K562 (cell line): Measurements from ENCODE around the gene PITPNM1. TPM values are rescaled to one million over a fixed set of nuclear protein-coding genes. Genes with fewer than 3 reads are reported as not detected.
"Not testable (repeated sequence)": the region's sequence is repeated elsewhere in the genome, so short reads cannot be mapped to it uniquely, and the experiment has no call there.

Experiments
- ATAC-seq: fragments of 200-7000 bp; cut with Tn5 transposase; 3 replicates; pipeline ENCODE4 v1.9.1; 2020; ENCODE audit warnings: moderate library complexity
- BruUV-seq: library from RNA; stranded (reverse); fragments of 400-500 nt; replicated peaks from 2 replicates; lab custom pipeline; 2021; lab: Mats Ljungman, UMichigan
- CTCF ChIA-PET: fragments of 300-600 bp; formaldehyde crosslinking; extraction: SDS; loops from one replicate; lab custom pipeline; 2021; ENCODE audit warnings: low intra/inter-chr PET ratio; lab: Yijun Ruan, JAX
- POLR2A ChIA-PET: fragments of 300-600, 350-650 bp; sonication (Branson Sonifier 250); formaldehyde crosslinking; extraction: SDS; loops from one replicate; lab custom pipeline; 2021; ENCODE audit warnings: antibody characterized with exemption, inconsistent platforms; lab: Yijun Ruan, JAX
- DNase-seq, 4 experiments: peaks; one replicate each; pipeline versions ENCODE4 v3.0.0 to v3.0.0-alpha.2; 2011 to 2018; ENCODE audit warnings: low spot score in 3 of 4, mixed read lengths in 3 of 4; ENCODE audit errors: extremely low read depth in 1 of 4
- FAIRE-seq: peaks from 2 replicates; lab custom pipeline; 2011; peaks lifted over from hg19 to GRCh38; lab: Jason Lieb, UNC
- H2AFZ ChIP-seq: 2 replicates; pipeline ENCODE4 v1.6.0; 2011; ENCODE audit warnings: low read depth, low read length, control low read depth, inconsistent platforms
- H3K27ac ChIP-seq: fragments of 200-600 bp; 3 replicates; pipeline ENCODE4 v1.8.0; 2011; ENCODE audit warnings: low read depth, mild to moderate bottlenecking, control low read depth, inconsistent platforms, low read length, moderate library complexity, mixed read lengths; ENCODE audit errors: extremely low read depth
- H3K27me3 ChIP-seq, 2 experiments: fragments of 300-600 bp in 1 of 2; 2 replicates in 1 of 2; 3 replicates in 1 of 2; pipeline versions ENCODE4 v1.6.0 to v1.8.0; 2011; ENCODE audit warnings: inconsistent platforms in 2 of 2, low read length in 2 of 2, mild to moderate bottlenecking in 1 of 2, mixed read lengths in 1 of 2, moderate library complexity in 1 of 2; ENCODE audit not compliant: control insufficient read depth in 2 of 2, insufficient read depth in 2 of 2
- H3K36me3 ChIP-seq: fragments of 300-600 bp; 3 replicates; pipeline ENCODE4 v1.8.0; 2011; ENCODE audit warnings: mild to moderate bottlenecking, low read length, inconsistent platforms; ENCODE audit not compliant: control insufficient read depth, insufficient read depth
- H3K4me1 ChIP-seq, 2 experiments: fragments of 200-600 bp in 1 of 2; replicated peaks in 1 of 2; 2 replicates in 1 of 2; 3 replicates in 1 of 2; pipeline versions ENCODE4 v1.5.1 to v1.8.0; 2011; ENCODE audit warnings: inconsistent platforms in 2 of 2, low read length in 2 of 2, mild to moderate bottlenecking in 1 of 2, mixed read lengths in 1 of 2, moderate library complexity in 1 of 2; ENCODE audit not compliant: control insufficient read depth in 2 of 2, insufficient read depth in 2 of 2
- H3K4me2 ChIP-seq: 2 replicates; pipeline ENCODE4 v1.6.1; 2011; ENCODE audit warnings: low read length, control low read depth, inconsistent platforms, mixed read lengths; ENCODE audit not compliant: insufficient read depth
- H3K4me3 ChIP-seq: fragments of 200-600 bp; sonication (generic), shearing (Covaris generic); 2 replicates; pipeline ENCODE4 v1.5.1; 2016; ENCODE audit warnings: control low read depth, inconsistent platforms
- H3K79me2 ChIP-seq: fragments of 200-600 bp; 3 replicates; pipeline ENCODE4 v1.8.0; 2011; ENCODE audit warnings: low read length, inconsistent platforms; ENCODE audit not compliant: control insufficient read depth, insufficient read depth
- H3K9ac ChIP-seq, 2 experiments: 2 replicates each; pipeline versions ENCODE4 v1.6.0 to v1.6.1; 2011; ENCODE audit warnings: low read depth in 2 of 2, low read length in 2 of 2, control low read depth in 1 of 2, inconsistent platforms in 1 of 2, mild to moderate bottlenecking in 1 of 2, mixed read lengths in 1 of 2; ENCODE audit not compliant: insufficient read depth in 1 of 2
- H3K9me1 ChIP-seq: one replicate; pipeline ENCODE4 v1.6.0; 2011; ENCODE audit warnings: inconsistent platforms, mild to moderate bottlenecking, low read length, moderate library complexity; ENCODE audit not compliant: control insufficient read depth, insufficient read depth
- H3K9me3 ChIP-seq: replicated peaks from 2 replicates; pipeline ENCODE4 v1.5.1; 2011; ENCODE audit warnings: low read depth, low read length, inconsistent platforms; ENCODE audit not compliant: control insufficient read depth, insufficient read depth
- H4K20me1 ChIP-seq: replicated peaks from 2 replicates; pipeline ENCODE4 v1.6.1; 2011; ENCODE audit warnings: low read length, inconsistent platforms, mixed read lengths; ENCODE audit not compliant: control insufficient read depth, insufficient read depth
- CCAR2 ChIP-seq: fragments of 200-400 bp; formaldehyde crosslinking; IDR thresholded peaks from 2 replicates; pipeline ENCODE4 v1.6.1; 2017; ENCODE audit warnings: mild to moderate bottlenecking, low read depth, low read length
- CGGBP1 ChIP-seq: fragments of 250-450 bp; sonication (Bioruptor Pico); IDR thresholded peaks from 2 replicates; pipeline ENCODE4 v1.9.0; 2021; ENCODE audit warnings: mild to moderate bottlenecking
- ETV1 ChIP-seq: fragments of 450-650 bp; conservative IDR thresholded peaks from 2 replicates; pipeline ENCODE4 v1.6.1; 2016; ENCODE audit warnings: missing genetic modification characterization, control low read depth, low read depth, missing compliant biosample characterization
- HNRNPK ChIP-seq: fragments of 200-400 bp; formaldehyde crosslinking; IDR thresholded peaks from one replicate; pipeline ENCODE4 v1.6.1; 2018; ENCODE audit warnings: mild to moderate bottlenecking, low read depth, low read length; ENCODE audit not compliant: poor library complexity, severe bottlenecking
- KLF1 ChIP-seq: fragments of 450-650 bp; IDR thresholded peaks from 2 replicates; pipeline ENCODE4 v1.6.1; 2016; ENCODE audit warnings: missing genetic modification characterization, missing compliant biosample characterization
- NCOA6 ChIP-seq: fragments of 450-650 bp; IDR thresholded peaks from 2 replicates; pipeline ENCODE4 v1.6.1; 2017; ENCODE audit warnings: mild to moderate bottlenecking
- NEUROD1 ChIP-seq: fragments of 150-350 bp; IDR thresholded peaks from 2 replicates; pipeline ENCODE4 v1.6.1; 2014; ENCODE audit warnings: borderline replicate concordance, low read length, low read depth; ENCODE audit not compliant: partially characterized antibody
- PHF8 ChIP-seq: fragments of 200-600 bp; sonication (generic); IDR thresholded peaks from 2 replicates; pipeline ENCODE4 v1.6.1; 2012; ENCODE audit warnings: mixed run types, mild to moderate bottlenecking, inconsistent platforms, low read length, moderate library complexity, borderline replicate concordance
- PRMT5 ChIP-seq: sonication (generic); formaldehyde crosslinking; IDR thresholded peaks from 2 replicates; pipeline ENCODE4 v1.5.0; 2020; ENCODE audit warnings: missing genetic modification reagents
- TRIM24 ChIP-seq, 2 experiments: fragments of 450-650 bp; IDR thresholded peaks; 2 replicates each; pipeline ENCODE4 v1.6.1; 2016
- TRIM28 ChIP-seq: fragments of 450-650 bp; IDR thresholded peaks from 2 replicates; pipeline ENCODE4 v1.6.1; 2017
- ZFP36 ChIP-seq: fragments of 150-350 bp; IDR thresholded peaks from 2 replicates; pipeline ENCODE4 v1.6.1; 2018; ENCODE audit warnings: low read length, low read depth; ENCODE audit not compliant: partially characterized antibody
- ZNF280A ChIP-seq: fragments of 450-650 bp; IDR thresholded peaks from 2 replicates; pipeline ENCODE4 v1.6.1; 2018; ENCODE audit warnings: mild to moderate bottlenecking, low read depth; ENCODE audit not compliant: partially characterized antibody
- in situ Hi-C: fragments of 300-500 bp; cut with MboI; formaldehyde crosslinking; loops from 4 replicates; pipeline ENCODE4 v1.15.0; 2018; ENCODE audit warnings: inconsistent platforms, mixed read lengths
- intact Hi-C: fragments of 100-400 bp; cut with micrococcal nuclease; formaldehyde crosslinking; loops from 2 replicates; pipeline ENCODE4 v1.14.2; 2022
- polyA plus RNA-seq, 8 experiments: library from polyadenylated mRNA; depleted of rRNA in 4 of 8; stranded (reverse) in 5 of 8; unstranded in 3 of 8; fragments of >200 nt; fragmentation: Nextera tagmentation in 2 of 8; fragmentation: Illumina TruSeq in 1 of 8; extraction: Ambion mirVana in 2 of 8; extraction: Trizol in 1 of 8; gene quantifications; 2 replicates each; pipeline versions ENCODE4 v1.2.1 to v1.2.3, GENCODE V29; 2011 to 2014; ENCODE audit warnings: inconsistent platforms in 1 of 8, missing spikeins in 1 of 8
- total RNA-seq, 7 experiments: library from RNA; depleted of rRNA in 6 of 7; stranded (reverse); fragments of >200 nt in 6 of 7; fragmentation: Illumina TruSeq in 2 of 7; extraction: Trizol in 2 of 7; gene quantifications; 2 replicates each; pipeline versions ENCODE4 v1.2.1 to v1.2.3, GENCODE V29; 2011 to 2021; ENCODE audit warnings: low replicate concordance in 1 of 7

The PITPNM1 gene
- total and polyA plus RNA-seq, 9 of the 15 experiments (the other 6 are each of a cell fraction or from before 2014, with no cell fraction given): 0.11 to 53.7 (median 16.0) TPM

GRCh38 chr11:67551697-67552096, 46.5 kb upstream of the PITPNM1 start:
- H3K79me2 ChIP-seq, H3K27ac ChIP-seq, in situ Hi-C loops, H3K4me2 ChIP-seq, H4K20me1 ChIP-seq, H3K4me3 ChIP-seq, ATAC-seq, H3K27me3 ChIP-seq, H3K9ac ChIP-seq, FAIRE-seq, intact Hi-C loops, H3K9me3 ChIP-seq, CTCF ChIA-PET: not testable (repeated sequence)
- TF ChIP-seq ZNF280A (peak; percentile 47), TRIM28 (peak; percentile 85), ZFP36 (peak; percentile 38), TRIM24 (IDR thresholded peaks at IDR 0.05) (peak in 1 of 2 experiments; percentile 53; a peak in 2 of 4 replicates)
- TF ChIP-seq, all 486 proteins: peak for 4; not testable (repeated sequence) for 482
- DNase-seq, BruUV-seq, H3K36me3 ChIP-seq, H2AFZ ChIP-seq, H3K4me1 ChIP-seq, POLR2A ChIA-PET, H3K9me1 ChIP-seq: not testable (repeated sequence)

GRCh38 chr11:67551127-67551526, 46.0 kb upstream of the PITPNM1 start:
- DNase-seq (no peak), ATAC-seq (no peak), FAIRE-seq (no peak)
- Histone ChIP-seq H3K9me3 (no peaks in the 10 kb centered on the region; the same call in 1 of the 2 replicates), H2AFZ (no peak overlapping the region), H3K4me1 (no peaks in the 10 kb centered on the region; a peak in 1 of 5 replicates), H3K9ac (no peak overlapping the region), H3K9me1 (no peaks in the 10 kb centered on the region), H3K79me2 (no peaks in the 10 kb centered on the region), H3K36me3 (no peaks in the 10 kb centered on the region), H3K27ac (no peak overlapping the region), H3K4me3 (no peak overlapping the region), H4K20me1 (no peaks in the 10 kb centered on the region), H3K27me3 (no peaks in the 10 kb centered on the region), H3K4me2 (no peak overlapping the region)
- ChIA-PET CTCF (no interaction called here), POLR2A (no interaction called here)
- no TSS peak for BruUV-seq
- in situ Hi-C loops (no loop called here), intact Hi-C loops (no loop called here)
- no peak for TF ChIP-seq NCOA6
- TF ChIP-seq CGGBP1: no peak
- TF ChIP-seq PHF8: no peak
- TF ChIP-seq PRMT5 (CRISPR knock-in tag): no peak
- no peak for TF ChIP-seq ETV1 (tag)
- no peak for TF ChIP-seq HNRNPK
- TF ChIP-seq NEUROD1: no peak
- TF ChIP-seq CCAR2: no peak
- TF ChIP-seq KLF1 (tag): no peak
